ENCODE measurements around the gene ERFE. TPM values are rescaled to one million over a fixed set of nuclear protein-coding genes. Genes with fewer than 3 reads are reported as not detected.

Gene ERFE
- polyA plus RNA-seq, 1 of the 3 experiments (the other 2 are of a cell fraction) = 1.3 TPM

DNA sequence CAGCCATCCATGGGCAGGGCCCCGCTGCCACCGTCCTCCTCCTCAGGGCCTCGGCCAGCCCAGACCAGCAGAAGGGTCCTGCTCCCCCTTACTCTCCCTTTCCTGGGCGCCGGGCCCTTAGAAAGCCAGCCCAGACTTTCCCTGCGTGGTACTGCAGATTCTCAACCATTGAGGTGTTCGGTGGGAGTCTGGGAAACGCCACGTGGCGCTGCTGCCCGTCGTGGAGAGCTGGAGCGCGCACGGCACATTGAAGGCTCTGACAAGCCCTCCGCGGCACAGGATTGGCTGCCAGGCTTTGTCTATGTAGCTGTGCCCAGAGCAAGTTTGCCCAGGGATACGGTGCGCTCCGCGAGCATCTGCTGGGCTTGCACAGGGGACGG lies 30.7 kb upstream of the ERFE start:
- H3K4me2 ChIP-seq = no peak overlapping the region
- DNase-seq = no peak

DNA sequence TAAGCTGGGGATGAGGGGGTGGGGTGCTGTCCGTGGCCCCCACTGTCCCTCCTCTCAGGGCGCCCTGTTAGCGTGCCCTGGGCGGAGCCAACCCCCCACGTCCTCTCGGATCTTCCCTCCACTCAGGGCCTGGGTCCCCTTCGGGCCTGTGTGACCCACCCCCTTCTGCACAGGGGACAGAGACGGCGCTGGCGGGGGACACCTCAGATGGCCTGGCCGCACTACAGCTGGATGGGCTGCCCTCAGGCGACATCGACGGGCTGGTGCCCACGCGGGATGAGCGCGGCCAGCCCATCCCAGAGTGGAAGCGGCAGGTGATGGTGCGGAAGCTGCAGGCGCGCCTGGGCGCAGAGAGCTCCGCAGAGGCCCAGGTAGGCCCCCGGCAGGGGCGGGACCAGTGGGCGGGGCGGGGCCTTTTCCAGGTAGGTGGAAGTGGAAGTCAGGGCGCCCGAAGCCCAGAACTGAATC lies 30.2 kb upstream of the ERFE start:
- CTCF ChIA-PET = no interaction called here
- POLR2A ChIA-PET = no interaction called here
- Histone ChIP-seq H2AFZ (ENCODE audit: low read depth) (no peak overlapping the region), H3K9ac (no peak overlapping the region), H3K27ac (ENCODE audit: low read depth in 2 of 2, low read length in 1 of 2) (no peak overlapping the region), H3K9me2 (no peaks in the 10 kb centered on the region), H3K4me2 (no peak overlapping the region), H3K9me3 (no peaks in the 10 kb centered on the region), H3F3A (replicated peaks; ENCODE audit: insufficient read depth) (no peaks in the 10 kb centered on the region), H3K4me1 (ENCODE audit: control insufficient read depth in 1 of 2, insufficient read depth in 2 of 2, low read depth in 1 of 2, low read length in 1 of 2) (no peaks in the 10 kb centered on the region), H3K4me3 (ENCODE audit: low read depth in 2 of 2, low read length in 1 of 2) (no peak overlapping the region), H3K27me3 (ENCODE audit: insufficient read depth) (no peaks in the 10 kb centered on the region), H4K20me1 (ENCODE audit: insufficient read depth) (no peaks in the 10 kb centered on the region), H3K36me3 (replicated peaks in 1 of 2; ENCODE audit: control insufficient read depth in 1 of 2, insufficient read depth in 2 of 2, low read length in 1 of 2) (no peaks in the 10 kb centered on the region), H3K79me2 (ENCODE audit: insufficient read depth) (no peaks in the 10 kb centered on the region)
- 85% methylated on average over 30 of the region's 30 CpGs for WGBS (ENCODE audit: low lambda C conversion rate)
- DNase-seq = no peak
- TF ChIP-seq, protein P1, sequence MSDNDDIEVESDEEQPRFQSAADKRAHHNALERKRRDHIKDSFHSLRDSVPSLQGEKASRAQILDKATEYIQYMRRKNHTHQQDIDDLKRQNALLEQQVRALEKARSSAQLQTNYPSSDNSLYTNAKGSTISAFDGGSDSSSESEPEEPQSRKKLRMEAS (IDR thresholded peaks at IDR 0.05; ENCODE audit: low read depth) = no peak
- TF ChIP-seq TEAD4 (IDR thresholded peaks at IDR 0.05; ENCODE audit: borderline replicate concordance, insufficient read depth) = no peak
- no peak for TF ChIP-seq FOXJ3 (CRISPR knock-in tag; IDR thresholded peaks at IDR 0.05)
- TF ChIP-seq POLR2AphosphoS5 (IDR thresholded peaks at IDR 0.05; ENCODE audit: low read depth, low read length) = no peak
- TF ChIP-seq SIN3A (IDR thresholded peaks at IDR 0.05; ENCODE audit: borderline replicate concordance, low read depth, low read length) = no peak
- no peak for TF ChIP-seq JUND (IDR thresholded peaks at IDR 0.05)
- TF ChIP-seq, protein P2, sequence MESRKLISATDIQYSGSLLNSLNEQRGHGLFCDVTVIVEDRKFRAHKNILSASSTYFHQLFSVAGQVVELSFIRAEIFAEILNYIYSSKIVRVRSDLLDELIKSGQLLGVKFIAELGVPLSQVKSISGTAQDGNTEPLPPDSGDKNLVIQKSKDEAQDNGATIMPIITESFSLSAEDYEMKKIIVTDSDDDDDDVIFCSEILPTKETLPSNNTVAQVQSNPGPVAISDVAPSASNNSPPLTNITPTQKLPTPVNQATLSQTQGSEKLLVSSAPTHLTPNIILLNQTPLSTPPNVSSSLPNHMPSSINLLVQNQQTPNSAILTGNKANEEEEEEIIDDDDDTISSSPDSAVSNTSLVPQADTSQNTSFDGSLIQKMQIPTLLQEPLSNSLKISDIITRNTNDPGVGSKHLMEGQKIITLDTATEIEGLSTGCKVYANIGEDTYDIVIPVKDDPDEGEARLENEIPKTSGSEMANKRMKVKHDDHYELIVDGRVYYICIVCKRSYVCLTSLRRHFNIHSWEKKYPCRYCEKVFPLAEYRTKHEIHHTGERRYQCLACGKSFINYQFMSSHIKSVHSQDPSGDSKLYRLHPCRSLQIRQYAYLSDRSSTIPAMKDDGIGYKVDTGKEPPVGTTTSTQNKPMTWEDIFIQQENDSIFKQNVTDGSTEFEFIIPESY (IDR thresholded peaks at IDR 0.05; ENCODE audit: borderline replicate concordance, low read depth) = no peak
- no peak for TF ChIP-seq ELF1 (IDR thresholded peaks at IDR 0.05)
- TF ChIP-seq FOSL2 (IDR thresholded peaks at IDR 0.05; ENCODE audit: borderline replicate concordance, low read depth) = no peak
- no peak for TF ChIP-seq NRF1 (IDR thresholded peaks at IDR 0.05; ENCODE audit: low read depth, low read length)
- no peak for TF ChIP-seq NFIC (IDR thresholded peaks at IDR 0.05; ENCODE audit: borderline replicate concordance)
- TF ChIP-seq MEF2A (IDR thresholded peaks at IDR 0.05; ENCODE audit: borderline replicate concordance, low read depth) = no peak
- no peak for TF ChIP-seq RCOR1 (IDR thresholded peaks at IDR 0.05; ENCODE audit: low read length)
- TF ChIP-seq, protein P3, sequence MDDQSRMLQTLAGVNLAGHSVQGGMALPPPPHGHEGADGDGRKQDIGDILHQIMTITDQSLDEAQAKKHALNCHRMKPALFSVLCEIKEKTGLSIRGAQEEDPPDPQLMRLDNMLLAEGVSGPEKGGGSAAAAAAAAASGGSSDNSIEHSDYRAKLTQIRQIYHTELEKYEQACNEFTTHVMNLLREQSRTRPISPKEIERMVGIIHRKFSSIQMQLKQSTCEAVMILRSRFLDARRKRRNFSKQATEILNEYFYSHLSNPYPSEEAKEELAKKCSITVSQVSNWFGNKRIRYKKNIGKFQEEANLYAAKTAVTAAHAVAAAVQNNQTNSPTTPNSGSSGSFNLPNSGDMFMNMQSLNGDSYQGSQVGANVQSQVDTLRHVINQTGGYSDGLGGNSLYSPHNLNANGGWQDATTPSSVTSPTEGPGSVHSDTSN (IDR thresholded peaks at IDR 0.05) = no peak
- TF ChIP-seq EP300 (IDR thresholded peaks at IDR 0.05; ENCODE audit: borderline replicate concordance in 1 of 2, low read depth in 1 of 2, low read length in 1 of 2) = no peak

More for the DNA sequence above, 30.7 kb upstream of the ERFE start:
- Histone ChIP-seq H3F3A (replicated peaks; ENCODE audit: insufficient read depth) (no peaks in the 10 kb centered on the region), H3K9me3 (no peaks in the 10 kb centered on the region), H3K36me3 (replicated peaks in 1 of 2; ENCODE audit: control insufficient read depth in 1 of 2, insufficient read depth in 2 of 2, low read length in 1 of 2) (no peaks in the 10 kb centered on the region), H3K9me2 (no peaks in the 10 kb centered on the region), H3K4me1 (ENCODE audit: control insufficient read depth in 1 of 2, insufficient read depth in 2 of 2, low read depth in 1 of 2, low read length in 1 of 2) (no peaks in the 10 kb centered on the region), H4K20me1 (ENCODE audit: insufficient read depth) (no peaks in the 10 kb centered on the region), H3K27me3 (ENCODE audit: insufficient read depth) (no peaks in the 10 kb centered on the region), H3K27ac (ENCODE audit: low read depth in 2 of 2, low read length in 1 of 2) (no peak overlapping the region), H3K9ac (no peak overlapping the region), H3K79me2 (ENCODE audit: insufficient read depth) (no peaks in the 10 kb centered on the region), H3K4me3 (ENCODE audit: low read depth in 2 of 2, low read length in 1 of 2) (no peak overlapping the region), H2AFZ (ENCODE audit: low read depth) (no peak overlapping the region)
- CTCF ChIA-PET = no interaction called here
- POLR2A ChIA-PET = no interaction called here
- TF ChIP-seq, protein P4, sequence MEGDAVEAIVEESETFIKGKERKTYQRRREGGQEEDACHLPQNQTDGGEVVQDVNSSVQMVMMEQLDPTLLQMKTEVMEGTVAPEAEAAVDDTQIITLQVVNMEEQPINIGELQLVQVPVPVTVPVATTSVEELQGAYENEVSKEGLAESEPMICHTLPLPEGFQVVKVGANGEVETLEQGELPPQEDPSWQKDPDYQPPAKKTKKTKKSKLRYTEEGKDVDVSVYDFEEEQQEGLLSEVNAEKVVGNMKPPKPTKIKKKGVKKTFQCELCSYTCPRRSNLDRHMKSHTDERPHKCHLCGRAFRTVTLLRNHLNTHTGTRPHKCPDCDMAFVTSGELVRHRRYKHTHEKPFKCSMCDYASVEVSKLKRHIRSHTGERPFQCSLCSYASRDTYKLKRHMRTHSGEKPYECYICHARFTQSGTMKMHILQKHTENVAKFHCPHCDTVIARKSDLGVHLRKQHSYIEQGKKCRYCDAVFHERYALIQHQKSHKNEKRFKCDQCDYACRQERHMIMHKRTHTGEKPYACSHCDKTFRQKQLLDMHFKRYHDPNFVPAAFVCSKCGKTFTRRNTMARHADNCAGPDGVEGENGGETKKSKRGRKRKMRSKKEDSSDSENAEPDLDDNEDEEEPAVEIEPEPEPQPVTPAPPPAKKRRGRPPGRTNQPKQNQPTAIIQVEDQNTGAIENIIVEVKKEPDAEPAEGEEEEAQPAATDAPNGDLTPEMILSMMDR (IDR thresholded peaks at IDR 0.05) = no peak
- no peak for TF ChIP-seq JUND (IDR thresholded peaks at IDR 0.05)
- no peak for TF ChIP-seq RFX5 (IDR thresholded peaks at IDR 0.05; ENCODE audit: low read length)
- no peak for TF ChIP-seq TCF12 (IDR thresholded peaks at IDR 0.05)
- TF ChIP-seq GATA2 (CRISPR knock-in tag; IDR thresholded peaks at IDR 0.05) = no peak
- no peak for TF ChIP-seq FOXJ3 (CRISPR knock-in tag; IDR thresholded peaks at IDR 0.05)
- no peak for TF ChIP-seq POLR2AphosphoS5 (IDR thresholded peaks at IDR 0.05; ENCODE audit: low read depth, low read length)
- no peak for TF ChIP-seq GABPA (IDR thresholded peaks at IDR 0.05; ENCODE audit: low read depth)
- TF ChIP-seq EP300 (IDR thresholded peaks at IDR 0.05; ENCODE audit: borderline replicate concordance in 1 of 2, low read depth in 1 of 2, low read length in 1 of 2) = no peak
- no peak for TF ChIP-seq YY1 (IDR thresholded peaks at IDR 0.05; ENCODE audit: low read depth)
- no peak for TF ChIP-seq MXI1 (IDR thresholded peaks at IDR 0.05; ENCODE audit: low read depth, low read length)
- TF ChIP-seq TEAD4 (IDR thresholded peaks at IDR 0.05; ENCODE audit: borderline replicate concordance, insufficient read depth) = no peak
- TF ChIP-seq MEF2A (IDR thresholded peaks at IDR 0.05; ENCODE audit: borderline replicate concordance, low read depth) = no peak
- no peak for TF ChIP-seq CHD2 (IDR thresholded peaks at IDR 0.05; ENCODE audit: low read length, partially characterized antibody)
- TF ChIP-seq, protein P1 (IDR thresholded peaks at IDR 0.05; ENCODE audit: low read depth) = no peak
- WGBS (ENCODE audit: low lambda C conversion rate) = 89% methylated on average over 17 of the region's 22 CpGs
